Measurements from ENCODE around the gene BTK. TPM values are rescaled to one million over a fixed set of nuclear protein-coding genes. Genes with fewer than 3 reads are reported as not detected.
A peak's percentile ranks its signal among the peaks of the same experiment; 100 is the strongest.

BTK gene
- total RNA-seq, 2 experiments from 2014 or later: 133 to 140 TPM

GRCh38 chrX:101390664-101391525 is 4.9 kb upstream of the BTK start, which contains the start of gene RPL36A:
TSS of gene RPL36A (plus strand) at chrX:101391011. CDS start at chrX:101391044, 33 bp downstream.
- TSS peak; percentile 82 for BruUV-seq (replicated peaks)
- Histone ChIP-seq H3K9me3 (ENCODE audit: low read length) (no peaks in the 10 kb centered on the region), H4K20me1 (ENCODE audit: insufficient read depth, low read length) (no peaks in the 10 kb centered on the region), H2AFZ (ENCODE audit: low read length) (peak within 1 kb of the TSS; percentile 86; the same call in 1 of the 2 replicates), H3K27ac (ENCODE audit: low read depth, low read length, poor library complexity, severe bottlenecking) (peak within 1 kb of the TSS; percentile 88), H3K79me2 (ENCODE audit: insufficient read depth, low read depth, low read length) (peaks cover 41% of the 10 kb centered on the region), H3K9me2 (ENCODE audit: insufficient read depth, low read length) (no peaks in the 10 kb centered on the region), H3K4me3 (ENCODE audit: low read depth, low read length, poor library complexity, severe bottlenecking) (peak within 1 kb of the TSS; percentile 98), H3K4me2 (ENCODE audit: low read length) (peak within 1 kb of the TSS; percentile 86), H3K4me1 (ENCODE audit: insufficient read depth, low read length, poor library complexity, severe bottlenecking) (peaks cover 69% of the 10 kb centered on the region), H3K36me3 (ENCODE audit: insufficient read depth, low read length) (peaks cover 47% of the 10 kb centered on the region)
- TF ChIP-seq EZH2phosphoT487 (IDR thresholded peaks at IDR 0.05; ENCODE audit: borderline replicate concordance, low read depth, low read length) (no peak), CTCF (conservative IDR thresholded peaks at IDR 0.05; ENCODE audit: low read length) (peak; percentile 74)
- intact Hi-C loops (cut with micrococcal nuclease; ENCODE audit: unreplicated experiment): loop anchor here (2.0 kb wide), 2 partner anchors 32 to 42 kb away; partner anchors contain the start of gene TIMM8A
- peak; percentile 91 for DNase-seq (ENCODE audit: low spot score)
- ChIA-PET POLR2A (interaction anchor here (0.8 to 1.8 kb wide), 10 partner anchors 11 to 42 kb away, joined by 3 to 13 read pairs (median 4); partner anchors contain the start of genes GLA, HNRNPH2 and TIMM8A), CTCF (ENCODE audit: unreplicated experiment) (interaction anchor here (0.5 kb wide), 1 partner anchor 231 kb away, joined by 5 read pairs; no protein-coding TSS in a partner anchor)

- Histone ChIP-seq H3K4me3 (ENCODE audit: low read depth, low read length, poor library complexity, severe bottlenecking) (no peak overlapping the region), H3K4me1 (ENCODE audit: insufficient read depth, low read length, poor library complexity, severe bottlenecking) (peaks cover 57% of the 10 kb centered on the region), H3K27ac (ENCODE audit: low read depth, low read length, poor library complexity, severe bottlenecking) (no peak overlapping the region), H3K9me3 (ENCODE audit: low read length) (no peaks in the 10 kb centered on the region), H3K36me3 (ENCODE audit: insufficient read depth, low read length) (peaks cover 27% of the 10 kb centered on the region), H2AFZ (ENCODE audit: low read length) (no peak overlapping the region), H3K4me2 (ENCODE audit: low read length) (peak overlapping the region; percentile 86; the same call in 1 of the 2 replicates), H3K9me2 (ENCODE audit: insufficient read depth, low read length) (no peaks in the 10 kb centered on the region), H3K79me2 (ENCODE audit: insufficient read depth, low read depth, low read length) (peaks cover 60% of the 10 kb centered on the region), H4K20me1 (ENCODE audit: insufficient read depth, low read length) (no peaks in the 10 kb centered on the region)
- BruUV-seq (replicated peaks): no TSS peak
- no peak for DNase-seq (ENCODE audit: low spot score)
- intact Hi-C loops (cut with micrococcal nuclease; ENCODE audit: unreplicated experiment): loop anchor here (10.0 kb wide), 1 partner anchor 464 kb away; the partner anchor contains the start of gene XKRX
- TF ChIP-seq EZH2phosphoT487 (IDR thresholded peaks at IDR 0.05; ENCODE audit: borderline replicate concordance, low read depth, low read length) (no peak), CTCF (conservative IDR thresholded peaks at IDR 0.05; ENCODE audit: low read length) (no peak)
- ChIA-PET CTCF (ENCODE audit: unreplicated experiment) (no interaction called here), POLR2A (interaction anchor here (0.7 to 2.1 kb wide), 2 partner anchors 9 to 10 kb away, joined by 3 to 4 read pairs; no protein-coding TSS in a partner anchor)
Observed at GRCh38 chrX:101388604-101389003, 2.6 kb upstream of the BTK start.
